Fibroblast of mammary gland (primary cell): ENCODE results near the gene STK39.
"Not testable (repeated sequence)": the region's sequence is repeated elsewhere in the genome, so short reads cannot be mapped to it uniquely, and the experiment has no call there.

ENCODE experiments used
- DNase-seq: peaks from one replicate; pipeline ENCODE4 v3.0.0-alpha.2; 2010; ENCODE audit warnings: low read depth
- H3K4me3 ChIP-seq: 2 replicates; pipeline ENCODE4 v1.5.1; 2011; ENCODE audit warnings: low read depth, mild to moderate bottlenecking, low read length, moderate library complexity; ENCODE audit not compliant: control insufficient read depth
- CTCF ChIP-seq: conservative IDR thresholded peaks from 2 replicates; pipeline ENCODE4 v1.5.1; 2011; ENCODE audit warnings: low read depth, low read length, inconsistent platforms; ENCODE audit not compliant: control insufficient read depth, insufficient read depth

The STK39 gene

DNA sequence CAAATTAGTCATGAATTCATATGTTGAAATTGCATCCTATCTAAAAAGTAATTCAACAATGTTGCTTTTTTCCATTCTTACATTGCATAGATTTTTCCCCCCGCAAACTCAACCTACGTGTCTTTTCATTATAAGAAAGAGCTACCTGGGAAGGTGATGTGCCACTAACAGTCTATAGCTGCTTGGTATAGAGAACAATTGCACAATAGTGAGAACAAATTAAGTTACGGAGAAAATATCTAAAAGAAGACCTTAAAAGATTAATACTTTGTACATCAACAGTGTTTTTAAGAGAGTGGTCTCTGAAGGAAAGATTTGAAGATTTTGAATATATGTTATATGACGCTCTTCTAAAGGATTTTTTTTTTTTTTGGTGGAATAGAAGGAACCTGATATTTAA is 111.8 kb downstream of the STK39 start:
- H3K4me3 ChIP-seq = no peak overlapping the region
- no peak for TF ChIP-seq CTCF
- no peak for DNase-seq

- TF ChIP-seq CTCF = no peak
- H3K4me3 ChIP-seq = no peak overlapping the region
- DNase-seq = no peak
Measured at GRCh38 chr2:168135121-168135520, 112.3 kb downstream of the STK39 start.

GRCh38 chr2:168134485-168134884 is 112.9 kb downstream of the STK39 start:
- TF ChIP-seq CTCF = no peak
- no peak for DNase-seq
- no peak overlapping the region for H3K4me3 ChIP-seq

GRCh38 chr2:168132389-168132788 is 115.0 kb downstream of the STK39 start:
- no peak for TF ChIP-seq CTCF
- no peak for DNase-seq
- H3K4me3 ChIP-seq = no peak overlapping the region

DNA sequence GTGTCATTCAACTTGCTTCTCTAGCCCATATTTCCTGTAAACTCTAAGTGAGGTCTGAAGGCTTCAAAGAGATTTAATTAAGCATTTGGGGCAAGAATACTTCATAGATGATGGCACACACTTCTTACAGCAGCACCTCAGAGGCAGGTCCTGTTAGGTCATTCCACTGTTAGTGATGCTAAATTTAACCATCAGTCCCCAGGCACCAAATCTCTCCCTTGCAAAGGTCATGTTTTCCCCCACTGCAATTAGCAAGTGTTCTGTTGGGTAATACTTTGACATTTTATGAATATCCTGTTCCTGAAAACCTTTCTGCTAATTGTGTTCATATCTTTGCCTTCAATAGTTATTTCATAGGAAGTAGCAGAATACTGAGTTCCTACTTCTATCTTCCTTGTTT is 117.0 kb downstream of the STK39 start:
- no peak overlapping the region for H3K4me3 ChIP-seq
- TF ChIP-seq CTCF = no peak

DNA sequence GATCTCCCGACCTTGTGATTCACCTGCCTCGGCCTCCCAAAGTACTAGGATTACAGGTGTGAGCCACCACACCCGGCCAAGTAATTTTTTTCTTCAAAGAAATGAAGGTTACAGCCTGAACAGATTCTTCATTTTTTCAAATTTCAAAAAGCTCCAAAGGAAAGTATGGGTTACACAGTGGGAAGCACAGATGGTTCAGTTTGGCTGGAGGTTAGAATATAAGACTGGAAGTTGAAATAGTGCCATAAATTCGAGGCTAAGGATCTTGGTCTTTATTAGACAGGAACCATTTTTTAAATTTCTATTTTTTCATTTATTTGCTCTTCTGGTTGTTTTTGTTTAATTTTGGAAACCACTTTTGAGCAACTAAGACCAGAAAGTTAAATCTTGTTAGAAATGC is 120.0 kb downstream of the STK39 start:
- no peak for TF ChIP-seq CTCF
- no peak overlapping the region for H3K4me3 ChIP-seq
- no peak for DNase-seq

More for the DNA sequence above, 117.0 kb downstream of the STK39 start:
- no peak for DNase-seq

GRCh38 chr2:168122210-168122609 is 125.2 kb downstream of the STK39 start:
- H3K4me3 ChIP-seq, DNase-seq: not testable (repeated sequence)
